A673 (cell line): ENCODE data around the gene PPP2R2D.

Experiments
- EZH2 ChIP-seq: fragments of 200-600 bp; sonication (generic); IDR thresholded peaks from 2 replicates; pipeline ENCODE4 v1.6.1; 2017; ENCODE audit warnings: borderline replicate concordance, low read depth, mild to moderate bottlenecking, mixed read lengths, antibody characterized with exemption, low read length; ENCODE audit not compliant: poor library complexity, severe bottlenecking
- TF ChIP-seq, protein P1 (sequence below): fragments of 300-800, 200-600 bp; sonication (generic); conservative IDR thresholded peaks from 2 replicates; pipeline ENCODE4 v1.5.1; 2017; ENCODE audit warnings: low read depth, mild to moderate bottlenecking, antibody characterized with exemption, low read length, moderate library complexity, mixed read lengths

DNA sequence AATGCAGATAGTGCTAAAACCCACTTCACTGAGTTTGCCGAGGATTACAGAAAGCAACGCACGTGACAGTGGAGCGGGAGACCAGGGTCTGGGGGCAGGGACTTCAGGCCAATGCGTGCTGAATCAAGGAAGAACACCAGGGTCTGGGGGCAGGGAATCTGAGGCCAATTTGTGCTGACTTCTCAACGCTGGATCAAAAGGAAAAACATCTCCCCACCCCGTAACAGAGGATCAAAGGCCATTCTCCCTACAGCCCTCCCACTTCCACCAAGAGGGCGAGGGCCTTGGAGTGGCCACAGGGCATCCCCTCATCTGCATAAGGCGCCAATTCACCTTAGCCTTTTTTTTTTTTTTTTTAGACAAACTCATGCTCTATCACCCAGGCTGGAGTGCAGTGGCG, 103.2 kb downstream of the PPP2R2D start:
- TF ChIP-seq, protein P1, sequence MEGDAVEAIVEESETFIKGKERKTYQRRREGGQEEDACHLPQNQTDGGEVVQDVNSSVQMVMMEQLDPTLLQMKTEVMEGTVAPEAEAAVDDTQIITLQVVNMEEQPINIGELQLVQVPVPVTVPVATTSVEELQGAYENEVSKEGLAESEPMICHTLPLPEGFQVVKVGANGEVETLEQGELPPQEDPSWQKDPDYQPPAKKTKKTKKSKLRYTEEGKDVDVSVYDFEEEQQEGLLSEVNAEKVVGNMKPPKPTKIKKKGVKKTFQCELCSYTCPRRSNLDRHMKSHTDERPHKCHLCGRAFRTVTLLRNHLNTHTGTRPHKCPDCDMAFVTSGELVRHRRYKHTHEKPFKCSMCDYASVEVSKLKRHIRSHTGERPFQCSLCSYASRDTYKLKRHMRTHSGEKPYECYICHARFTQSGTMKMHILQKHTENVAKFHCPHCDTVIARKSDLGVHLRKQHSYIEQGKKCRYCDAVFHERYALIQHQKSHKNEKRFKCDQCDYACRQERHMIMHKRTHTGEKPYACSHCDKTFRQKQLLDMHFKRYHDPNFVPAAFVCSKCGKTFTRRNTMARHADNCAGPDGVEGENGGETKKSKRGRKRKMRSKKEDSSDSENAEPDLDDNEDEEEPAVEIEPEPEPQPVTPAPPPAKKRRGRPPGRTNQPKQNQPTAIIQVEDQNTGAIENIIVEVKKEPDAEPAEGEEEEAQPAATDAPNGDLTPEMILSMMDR, result no peak
- TF ChIP-seq EZH2, result no peak
